ENCODE results near the gene EEF1AKMT1. TPM values are rescaled to one million over a fixed set of nuclear protein-coding genes. Genes with fewer than 3 reads are reported as not detected.

The EEF1AKMT1 gene
- total RNA-seq, 4 donors from 2014 or later = 8.2 to 23.7 (median 18.5) TPM

DNA sequence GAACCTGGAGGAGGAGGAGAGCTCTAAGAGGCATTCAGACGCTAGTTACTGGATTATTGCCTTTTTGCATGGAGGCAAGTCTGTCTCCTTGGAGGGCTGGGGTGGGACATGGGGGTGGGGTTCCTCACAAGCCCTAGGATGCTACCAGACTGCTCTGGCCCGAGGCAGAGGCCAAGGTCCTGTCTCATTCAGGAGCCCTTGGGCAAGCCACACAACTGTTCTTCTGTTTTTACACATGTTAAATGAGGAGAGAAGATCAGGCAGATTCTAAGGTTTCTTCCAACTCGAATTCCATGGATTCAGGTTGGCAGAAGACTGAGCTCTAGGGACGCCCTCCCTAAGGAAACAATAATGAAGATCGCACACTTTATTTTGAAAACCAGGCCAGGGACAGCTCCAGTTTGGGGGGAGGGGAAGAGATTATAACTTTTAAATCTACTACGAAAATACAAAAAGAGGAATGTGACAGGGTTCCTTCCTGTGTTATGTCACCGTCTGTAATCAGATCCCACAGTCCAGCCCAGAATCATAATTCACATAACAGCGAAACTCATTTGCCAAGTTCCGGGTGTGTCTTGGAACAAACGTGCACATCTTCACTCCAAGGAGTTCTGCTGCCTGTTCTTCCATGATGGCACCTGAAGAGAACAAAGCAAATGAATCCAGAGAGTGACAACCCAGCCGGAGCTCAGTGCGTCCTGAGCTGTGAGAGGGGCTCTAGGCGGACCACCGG lies 45.0 kb downstream of the EEF1AKMT1 start:
- peak in 1 of 2 donors; percentile 41 for DNase-seq (ENCODE audit: low spot score in 2 of 2)
- Histone ChIP-seq H3K27ac (peak overlapping the region in 1 of 4 donors; percentile 60), H3K9me3 (no peaks in the 10 kb centered on the region), H3K4me3 (no peak overlapping the region), H3K27me3 (no peaks in the 10 kb centered on the region), H3K36me3 (peaks cover 0 to 41% (median 0%) of the 10 kb centered on the region in 3 donors), H3K4me1 (peaks cover 0 to 5% (median 0%) of the 10 kb centered on the region in 4 donors)
- 69 to 70% methylated on average over 14 of the region's 14 CpGs for WGBS, 2 donors
- TF ChIP-seq EP300 (IDR thresholded peaks at IDR 0.05) = no peak
- TF ChIP-seq, protein P1, sequence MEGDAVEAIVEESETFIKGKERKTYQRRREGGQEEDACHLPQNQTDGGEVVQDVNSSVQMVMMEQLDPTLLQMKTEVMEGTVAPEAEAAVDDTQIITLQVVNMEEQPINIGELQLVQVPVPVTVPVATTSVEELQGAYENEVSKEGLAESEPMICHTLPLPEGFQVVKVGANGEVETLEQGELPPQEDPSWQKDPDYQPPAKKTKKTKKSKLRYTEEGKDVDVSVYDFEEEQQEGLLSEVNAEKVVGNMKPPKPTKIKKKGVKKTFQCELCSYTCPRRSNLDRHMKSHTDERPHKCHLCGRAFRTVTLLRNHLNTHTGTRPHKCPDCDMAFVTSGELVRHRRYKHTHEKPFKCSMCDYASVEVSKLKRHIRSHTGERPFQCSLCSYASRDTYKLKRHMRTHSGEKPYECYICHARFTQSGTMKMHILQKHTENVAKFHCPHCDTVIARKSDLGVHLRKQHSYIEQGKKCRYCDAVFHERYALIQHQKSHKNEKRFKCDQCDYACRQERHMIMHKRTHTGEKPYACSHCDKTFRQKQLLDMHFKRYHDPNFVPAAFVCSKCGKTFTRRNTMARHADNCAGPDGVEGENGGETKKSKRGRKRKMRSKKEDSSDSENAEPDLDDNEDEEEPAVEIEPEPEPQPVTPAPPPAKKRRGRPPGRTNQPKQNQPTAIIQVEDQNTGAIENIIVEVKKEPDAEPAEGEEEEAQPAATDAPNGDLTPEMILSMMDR (IDR thresholded peaks at IDR 0.05) = no peak
- TF ChIP-seq POLR2A (IDR thresholded peaks at IDR 0.05) = no peak

DNA sequence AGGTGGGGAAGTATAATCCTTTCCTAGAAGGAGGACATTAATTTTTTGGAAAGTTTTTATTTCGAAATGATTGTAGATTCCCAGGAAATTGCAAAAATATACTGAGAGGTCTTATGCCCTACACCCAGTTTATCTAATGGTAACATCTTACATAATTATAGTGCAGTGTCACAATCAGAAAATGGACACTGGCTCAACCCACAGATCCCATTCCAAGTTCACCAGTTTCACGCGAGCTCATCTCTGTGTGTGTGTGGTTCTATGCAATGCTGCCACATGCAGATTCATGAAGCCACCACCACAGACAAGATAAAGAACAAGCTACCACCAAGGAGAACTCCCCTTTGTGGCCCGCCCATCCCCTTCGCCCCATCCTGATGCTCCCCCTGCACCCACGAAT lies 45.9 kb downstream of the EEF1AKMT1 start:
- peaks cover 0 to 40% (median 0%) of the 10 kb centered on the region in 3 donors for H3K36me3 ChIP-seq
- no peaks in the 10 kb centered on the region for H3K9me3 ChIP-seq
- H3K4me3 ChIP-seq = no peak overlapping the region
- no peak for TF ChIP-seq POLR2A (IDR thresholded peaks at IDR 0.05)
- no peak for TF ChIP-seq EP300 (IDR thresholded peaks at IDR 0.05)
- TF ChIP-seq, protein P1 (IDR thresholded peaks at IDR 0.05) = no peak
- H3K4me1 ChIP-seq = peaks cover 0 to 5% (median 0%) of the 10 kb centered on the region in 4 donors
- DNase-seq (ENCODE audit: low spot score in 2 of 2) = no peak
- H3K27me3 ChIP-seq = no peaks in the 10 kb centered on the region
- no peak overlapping the region for H3K27ac ChIP-seq
- 78 to 92% methylated on average over 6 of the region's 6 CpGs for WGBS, 2 donors

DNA sequence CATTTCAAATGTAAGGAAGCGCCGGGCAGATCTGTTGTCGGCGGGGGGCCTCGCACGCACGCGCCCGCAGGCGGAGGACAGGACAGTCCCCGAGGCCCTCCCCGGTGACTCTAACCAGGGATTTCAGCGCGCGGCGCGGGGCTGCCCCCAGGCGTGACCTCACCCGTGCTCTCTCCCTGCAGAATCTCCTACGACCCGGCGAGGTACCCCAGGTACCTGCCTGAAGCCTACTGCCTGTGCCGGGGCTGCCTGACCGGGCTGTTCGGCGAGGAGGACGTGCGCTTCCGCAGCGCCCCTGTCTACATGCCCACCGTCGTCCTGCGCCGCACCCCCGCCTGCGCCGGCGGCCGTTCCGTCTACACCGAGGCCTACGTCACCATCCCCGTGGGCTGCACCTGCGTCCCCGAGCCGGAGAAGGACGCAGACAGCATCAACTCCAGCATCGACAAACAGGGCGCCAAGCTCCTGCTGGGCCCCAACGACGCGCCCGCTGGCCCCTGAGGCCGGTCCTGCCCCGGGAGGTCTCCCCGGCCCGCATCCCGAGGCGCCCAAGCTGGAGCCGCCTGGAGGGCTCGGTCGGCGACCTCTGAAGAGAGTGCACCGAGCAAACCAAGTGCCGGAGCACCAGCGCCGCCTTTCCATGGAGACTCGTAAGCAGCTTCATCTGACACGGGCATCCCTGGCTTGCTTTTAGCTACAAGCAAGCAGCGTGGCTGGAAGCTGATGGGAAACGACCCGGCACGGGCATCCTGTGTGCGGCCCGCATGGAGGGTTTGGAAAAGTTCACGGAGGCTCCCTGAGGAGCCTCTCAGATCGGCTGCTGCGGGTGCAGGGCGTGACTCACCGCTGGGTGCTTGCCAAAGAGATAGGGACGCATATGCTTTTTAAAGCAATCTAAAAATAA lies 52.1 kb downstream of the EEF1AKMT1 start:
- 7 to 28% methylated on average over 34 to 72 of the region's 81 CpGs for whole genome bisulfite sequencing, 2 donors
- peak in 1 of 2 donors; percentile 38 for DNase-seq (ENCODE audit: low spot score in 2 of 2)
- Histone ChIP-seq H3K4me3 (peak overlapping the region; percentile 14 to 47 (median 24)), H3K27ac (peak overlapping the region in 1 of 4 donors; percentile 2), H3K36me3 (peaks cover 0 to 5% (median 0%) of the 10 kb centered on the region in 3 donors), H3K4me1 (peaks cover 0 to 17% (median 10%) of the 10 kb centered on the region in 4 donors), H3K27me3 (peaks cover 0 to 21% of the 10 kb centered on the region in 2 donors), H3K9me3 (no peaks in the 10 kb centered on the region)
- no peak for TF ChIP-seq POLR2A (IDR thresholded peaks at IDR 0.05)
- TF ChIP-seq, protein P1 (IDR thresholded peaks at IDR 0.05) = no peak
- TF ChIP-seq EP300 (IDR thresholded peaks at IDR 0.05) = no peak

DNA sequence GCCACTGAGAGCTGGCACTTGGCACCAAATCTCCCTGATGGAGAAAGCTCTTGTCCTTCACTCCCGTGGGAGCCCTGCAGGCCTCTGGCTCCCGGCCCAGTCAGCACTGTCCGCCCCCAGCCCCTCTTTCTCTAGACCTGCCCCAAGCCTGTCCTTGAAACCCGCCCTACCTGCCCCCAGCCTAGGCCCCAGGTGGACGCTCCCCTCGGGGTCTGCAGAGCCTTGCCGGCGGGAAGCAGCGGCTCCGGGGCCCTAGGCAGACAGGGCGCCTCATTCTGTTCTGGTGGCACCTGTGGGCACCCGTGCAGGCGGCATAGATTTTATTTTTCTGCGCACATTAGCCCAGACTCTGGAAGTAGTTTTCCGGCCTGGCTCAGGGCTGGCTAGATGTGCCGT lies 52.7 kb downstream of the EEF1AKMT1 start:
- TF ChIP-seq POLR2A (IDR thresholded peaks at IDR 0.05) (no peak), EP300 (IDR thresholded peaks at IDR 0.05) (no peak)
- TF ChIP-seq, protein P1 (IDR thresholded peaks at IDR 0.05) = no peak
- Histone ChIP-seq H3K4me1 (peaks cover 0 to 17% (median 10%) of the 10 kb centered on the region in 4 donors), H3K27me3 (peaks cover 0 to 21% of the 10 kb centered on the region in 2 donors), H3K9me3 (no peaks in the 10 kb centered on the region), H3K27ac (no peak overlapping the region), H3K4me3 (no peak overlapping the region), H3K36me3 (peaks cover 0 to 5% (median 0%) of the 10 kb centered on the region in 3 donors)
- 80 to 89% methylated on average over 16 of the region's 16 CpGs for WGBS, 2 donors
- no peak for DNase-seq (ENCODE audit: low spot score in 2 of 2)
